ENCODE results near the gene MAST4. TPM values are rescaled to one million over a fixed set of nuclear protein-coding genes. Genes with fewer than 3 reads are reported as not detected.

MAST4 gene
- total and polyA plus RNA-seq, 2 of the 4 experiments (the other 2 are of a cell fraction), result 4.8 to 6.8 TPM

GRCh38 chr5:66669086-66669861, 73.1 kb downstream of the MAST4 start:
- Histone ChIP-seq H4K5ac (ENCODE audit: low read depth, low read length) (no peak overlapping the region), H2AK5ac (ENCODE audit: low read depth, low read length) (no peak overlapping the region), H3K4ac (ENCODE audit: low read depth, low read length) (no peak overlapping the region), H3K9me3 (ENCODE audit: control insufficient read depth, insufficient read depth, low read length) (no peaks in the 10 kb centered on the region), H4K91ac (ENCODE audit: insufficient read depth, low read depth, low read length) (no peak overlapping the region), H4K8ac (ENCODE audit: low read depth in 2 of 2, low read length in 2 of 2) (no peak overlapping the region), H3K27me3 (ENCODE audit: control insufficient read depth, insufficient read depth, low read length) (no peaks in the 10 kb centered on the region; the same call in 1 of the 2 replicates), H2BK5ac (ENCODE audit: low read depth, low read length, poor library complexity, severe bottlenecking) (no peak overlapping the region), H3K9ac (ENCODE audit: low read depth, low read length) (no peak overlapping the region), H2AK9ac (replicated peaks; ENCODE audit: low read depth, low read length, poor library complexity) (no peak overlapping the region), H3K14ac (replicated peaks; ENCODE audit: low read depth, low read length) (no peak overlapping the region), H2AFZ (replicated peaks; ENCODE audit: low read length, poor library complexity) (no peak overlapping the region), H3K36me3 (ENCODE audit: control insufficient read depth, insufficient read depth, low read length) (no peaks in the 10 kb centered on the region), H3K79me1 (ENCODE audit: low read depth in 1 of 2, low read length in 2 of 2) (no peaks in the 10 kb centered on the region), H3K4me3 (ENCODE audit: insufficient read depth, low read depth, low read length) (no peak overlapping the region), H2BK15ac (ENCODE audit: low read depth, low read length) (no peak overlapping the region), H3K4me1 (ENCODE audit: control insufficient read depth, insufficient read depth, low read length) (no peaks in the 10 kb centered on the region), H3K4me2 (ENCODE audit: low read depth, low read length) (no peak overlapping the region), H3K23ac (ENCODE audit: low read depth, low read length) (no peak overlapping the region), H2BK120ac (ENCODE audit: low read depth, low read length) (no peak overlapping the region), H3K9me1 (ENCODE audit: insufficient read depth, low read length) (no peaks in the 10 kb centered on the region), H3K56ac (ENCODE audit: extremely low read depth, insufficient read depth, low read length) (no peak overlapping the region), H3K27ac (ENCODE audit: insufficient read depth, low read length) (no peak overlapping the region), H3K18ac (ENCODE audit: low read depth, low read length) (no peak overlapping the region), H2BK20ac (ENCODE audit: low read depth, low read length) (no peak overlapping the region), H4K20me1 (ENCODE audit: insufficient read depth, low read length) (no peaks in the 10 kb centered on the region)
- DNase-seq (no peak), ATAC-seq (ENCODE audit: low read depth) (no peak)
- TF ChIP-seq ELK1 (IDR thresholded peaks at IDR 0.05; ENCODE audit: borderline replicate concordance, low read depth, low read length), result no peak
- no peak for TF ChIP-seq USF2 (IDR thresholded peaks at IDR 0.05; ENCODE audit: low read depth, low read length)
- no peak for TF ChIP-seq MXI1 (IDR thresholded peaks at IDR 0.05; ENCODE audit: borderline replicate concordance, low read depth, low read length)
- TF ChIP-seq POLR2A (IDR thresholded peaks at IDR 0.05; ENCODE audit: low read depth, low read length), result no peak
- TF ChIP-seq CEBPB (IDR thresholded peaks at IDR 0.05; ENCODE audit: low read depth, low read length), result no peak
- no peak for TF ChIP-seq BHLHE40 (IDR thresholded peaks at IDR 0.05; ENCODE audit: low read depth, low read length)
- no peak for TF ChIP-seq MAFK (IDR thresholded peaks at IDR 0.05; ENCODE audit: low read depth, low read length)
- no peak for TF ChIP-seq RFX5 (IDR thresholded peaks at IDR 0.05; ENCODE audit: low read depth, low read length)
- TF ChIP-seq, protein P1, sequence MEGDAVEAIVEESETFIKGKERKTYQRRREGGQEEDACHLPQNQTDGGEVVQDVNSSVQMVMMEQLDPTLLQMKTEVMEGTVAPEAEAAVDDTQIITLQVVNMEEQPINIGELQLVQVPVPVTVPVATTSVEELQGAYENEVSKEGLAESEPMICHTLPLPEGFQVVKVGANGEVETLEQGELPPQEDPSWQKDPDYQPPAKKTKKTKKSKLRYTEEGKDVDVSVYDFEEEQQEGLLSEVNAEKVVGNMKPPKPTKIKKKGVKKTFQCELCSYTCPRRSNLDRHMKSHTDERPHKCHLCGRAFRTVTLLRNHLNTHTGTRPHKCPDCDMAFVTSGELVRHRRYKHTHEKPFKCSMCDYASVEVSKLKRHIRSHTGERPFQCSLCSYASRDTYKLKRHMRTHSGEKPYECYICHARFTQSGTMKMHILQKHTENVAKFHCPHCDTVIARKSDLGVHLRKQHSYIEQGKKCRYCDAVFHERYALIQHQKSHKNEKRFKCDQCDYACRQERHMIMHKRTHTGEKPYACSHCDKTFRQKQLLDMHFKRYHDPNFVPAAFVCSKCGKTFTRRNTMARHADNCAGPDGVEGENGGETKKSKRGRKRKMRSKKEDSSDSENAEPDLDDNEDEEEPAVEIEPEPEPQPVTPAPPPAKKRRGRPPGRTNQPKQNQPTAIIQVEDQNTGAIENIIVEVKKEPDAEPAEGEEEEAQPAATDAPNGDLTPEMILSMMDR (conservative IDR thresholded peaks at IDR 0.05; ENCODE audit: low read depth, low read length), result no peak
- no peak for TF ChIP-seq SMC3 (IDR thresholded peaks at IDR 0.05; ENCODE audit: low read depth, low read length)
- TF ChIP-seq NFE2L2 (IDR thresholded peaks at IDR 0.05; ENCODE audit: low read depth, low read length), result no peak
- TF ChIP-seq FOS (IDR thresholded peaks at IDR 0.05; ENCODE audit: low read depth, low read length), result no peak
- no peak for TF ChIP-seq MAZ (IDR thresholded peaks at IDR 0.05; ENCODE audit: borderline replicate concordance, low read depth, low read length)
- no peak for TF ChIP-seq RAD21 (IDR thresholded peaks at IDR 0.05; ENCODE audit: low read length)
- TF ChIP-seq RCOR1 (IDR thresholded peaks at IDR 0.05; ENCODE audit: insufficient replicate concordance, low read length), result no peak
- no peak for TF ChIP-seq CHD1 (IDR thresholded peaks at IDR 0.05; ENCODE audit: low read depth, low read length)
- BruUV-seq (replicated peaks), result no TSS peak
- in situ Hi-C loops (cut with MboI; ENCODE audit: low sequenced_read_pairs), result no loop called here
- POLR2A ChIA-PET (ENCODE audit: unreplicated experiment), result no interaction called here
- intact Hi-C loops (cut with micrococcal nuclease), result no loop called here
- CTCF ChIA-PET, result no interaction called here
- 88% methylated on average over 1 of the region's 5 CpGs; no CpG with 5 or more reads in 1 of the 2 experiments for WGBS, 2 experiments (ENCODE audit: extremely low coverage in 2 of 2, insufficient read length in 1 of 2)
- dilution Hi-C loops (cut with HindIII; ENCODE audit: low sequenced_read_pairs, unreplicated experiment), result no loop called here

Data from IMR-90 (cell line).